GM12801 (cell line): ENCODE measurements around the gene CNTN5.

Experiments
- TF ChIP-seq, protein P1 (sequence below): IDR thresholded peaks from one replicate; pipeline ENCODE4 v1.5.1; 2011; ENCODE audit warnings: control low read depth; ENCODE audit not compliant: insufficient read length; ENCODE audit errors: extremely low read depth

The CNTN5 gene

GRCh38 chr11:99535819-99536218 lies 515.1 kb downstream of the CNTN5 start:
- TF ChIP-seq, protein P1, sequence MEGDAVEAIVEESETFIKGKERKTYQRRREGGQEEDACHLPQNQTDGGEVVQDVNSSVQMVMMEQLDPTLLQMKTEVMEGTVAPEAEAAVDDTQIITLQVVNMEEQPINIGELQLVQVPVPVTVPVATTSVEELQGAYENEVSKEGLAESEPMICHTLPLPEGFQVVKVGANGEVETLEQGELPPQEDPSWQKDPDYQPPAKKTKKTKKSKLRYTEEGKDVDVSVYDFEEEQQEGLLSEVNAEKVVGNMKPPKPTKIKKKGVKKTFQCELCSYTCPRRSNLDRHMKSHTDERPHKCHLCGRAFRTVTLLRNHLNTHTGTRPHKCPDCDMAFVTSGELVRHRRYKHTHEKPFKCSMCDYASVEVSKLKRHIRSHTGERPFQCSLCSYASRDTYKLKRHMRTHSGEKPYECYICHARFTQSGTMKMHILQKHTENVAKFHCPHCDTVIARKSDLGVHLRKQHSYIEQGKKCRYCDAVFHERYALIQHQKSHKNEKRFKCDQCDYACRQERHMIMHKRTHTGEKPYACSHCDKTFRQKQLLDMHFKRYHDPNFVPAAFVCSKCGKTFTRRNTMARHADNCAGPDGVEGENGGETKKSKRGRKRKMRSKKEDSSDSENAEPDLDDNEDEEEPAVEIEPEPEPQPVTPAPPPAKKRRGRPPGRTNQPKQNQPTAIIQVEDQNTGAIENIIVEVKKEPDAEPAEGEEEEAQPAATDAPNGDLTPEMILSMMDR: no peak

- TF ChIP-seq, protein P1: no peak
Measured at GRCh38 chr11:99537681-99538080, 516.9 kb downstream of the CNTN5 start.

DNA sequence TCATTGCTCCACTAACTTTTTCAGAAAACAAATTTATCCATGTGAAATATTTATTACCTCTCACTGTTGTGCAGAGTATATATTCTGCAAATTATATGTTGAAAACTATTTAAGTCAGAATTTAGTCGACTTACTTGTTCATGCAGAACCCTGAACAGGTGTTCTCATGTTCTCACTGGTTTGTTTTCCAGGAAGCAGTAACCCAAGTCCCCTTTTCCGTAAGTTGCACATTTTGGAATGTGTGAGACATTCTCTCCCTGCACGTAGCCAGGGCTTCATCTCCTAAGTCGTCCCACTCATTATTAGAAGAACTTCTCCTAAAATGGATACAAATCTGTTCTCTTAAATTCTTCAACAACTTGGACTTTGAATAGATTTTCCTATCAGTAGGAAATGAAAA lies 524.9 kb downstream of the CNTN5 start:
- TF ChIP-seq, protein P1: no peak

DNA sequence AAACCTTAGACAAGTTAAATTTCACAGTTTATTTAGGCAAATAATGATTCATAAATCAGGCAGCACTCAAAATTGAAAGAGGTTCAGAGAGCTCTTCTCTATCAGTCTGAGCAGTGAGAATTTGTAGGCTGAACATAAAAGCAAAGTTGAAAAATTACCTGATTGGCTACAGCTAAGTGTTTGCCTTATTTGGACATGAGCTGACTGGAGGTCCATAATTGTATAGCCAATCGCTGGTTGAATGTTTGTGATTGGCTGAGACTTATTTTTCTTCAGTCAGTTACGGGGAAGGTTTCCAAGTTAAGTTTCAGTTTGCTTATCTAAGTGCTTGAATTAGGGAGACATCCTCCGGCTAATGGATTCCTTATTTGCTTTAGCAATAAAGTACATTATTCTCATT lies 527.5 kb downstream of the CNTN5 start:
- TF ChIP-seq, protein P1: no peak

DNA sequence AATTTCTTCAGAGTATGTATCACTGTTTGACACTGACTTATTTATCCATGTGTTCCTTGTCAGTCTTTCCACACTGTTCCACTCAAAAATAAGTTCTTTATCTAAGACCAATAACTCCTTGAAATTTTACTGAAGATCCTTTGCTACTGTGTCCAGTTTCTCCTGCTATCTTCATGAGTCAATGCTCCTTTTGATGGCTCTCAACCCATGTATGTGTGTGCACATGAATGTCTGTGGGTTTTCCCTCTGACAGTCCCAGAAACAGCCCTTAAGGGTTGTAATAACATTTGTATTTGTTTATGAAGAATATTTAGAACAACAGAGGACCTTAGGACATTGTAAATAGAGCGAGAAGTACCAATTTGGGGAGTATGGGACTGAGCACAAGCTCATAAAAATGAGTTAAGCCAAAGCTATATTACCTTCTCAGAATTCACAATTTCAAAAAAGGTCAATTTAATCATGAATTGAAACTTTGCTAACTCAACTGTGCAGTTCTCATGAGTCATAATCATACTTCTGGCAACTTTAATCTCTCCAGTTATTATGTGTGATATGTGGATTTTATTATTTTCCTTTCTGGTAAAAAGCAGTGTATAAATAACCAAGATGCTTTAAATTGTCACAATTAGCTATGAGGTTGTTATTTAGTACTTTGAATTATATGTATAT lies 533.6 kb downstream of the CNTN5 start:
- TF ChIP-seq, protein P1: no peak

DNA sequence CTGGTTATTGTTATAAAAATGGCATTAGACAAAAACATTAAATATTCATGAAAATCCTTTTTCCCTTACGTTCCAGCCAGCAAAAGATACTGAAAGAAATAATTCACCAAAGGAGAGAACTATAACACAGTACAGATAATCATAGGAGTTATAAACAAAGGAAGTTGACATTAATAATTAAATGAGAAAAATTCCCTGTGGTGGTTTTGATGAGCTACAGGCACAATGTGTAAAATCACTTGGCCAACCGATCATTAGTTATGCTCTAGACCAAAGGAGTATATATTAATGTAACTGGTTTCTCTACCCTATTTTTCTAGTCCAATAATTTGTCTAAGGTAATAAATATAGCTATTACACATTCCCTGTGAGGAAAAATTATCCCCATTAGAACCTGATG lies 534.7 kb downstream of the CNTN5 start:
- TF ChIP-seq, protein P1: no peak

GRCh38 chr11:99565333-99565732 lies 544.6 kb downstream of the CNTN5 start:
- TF ChIP-seq, protein P1: no peak
